ENCODE data around the gene SS18L1.

DNA sequence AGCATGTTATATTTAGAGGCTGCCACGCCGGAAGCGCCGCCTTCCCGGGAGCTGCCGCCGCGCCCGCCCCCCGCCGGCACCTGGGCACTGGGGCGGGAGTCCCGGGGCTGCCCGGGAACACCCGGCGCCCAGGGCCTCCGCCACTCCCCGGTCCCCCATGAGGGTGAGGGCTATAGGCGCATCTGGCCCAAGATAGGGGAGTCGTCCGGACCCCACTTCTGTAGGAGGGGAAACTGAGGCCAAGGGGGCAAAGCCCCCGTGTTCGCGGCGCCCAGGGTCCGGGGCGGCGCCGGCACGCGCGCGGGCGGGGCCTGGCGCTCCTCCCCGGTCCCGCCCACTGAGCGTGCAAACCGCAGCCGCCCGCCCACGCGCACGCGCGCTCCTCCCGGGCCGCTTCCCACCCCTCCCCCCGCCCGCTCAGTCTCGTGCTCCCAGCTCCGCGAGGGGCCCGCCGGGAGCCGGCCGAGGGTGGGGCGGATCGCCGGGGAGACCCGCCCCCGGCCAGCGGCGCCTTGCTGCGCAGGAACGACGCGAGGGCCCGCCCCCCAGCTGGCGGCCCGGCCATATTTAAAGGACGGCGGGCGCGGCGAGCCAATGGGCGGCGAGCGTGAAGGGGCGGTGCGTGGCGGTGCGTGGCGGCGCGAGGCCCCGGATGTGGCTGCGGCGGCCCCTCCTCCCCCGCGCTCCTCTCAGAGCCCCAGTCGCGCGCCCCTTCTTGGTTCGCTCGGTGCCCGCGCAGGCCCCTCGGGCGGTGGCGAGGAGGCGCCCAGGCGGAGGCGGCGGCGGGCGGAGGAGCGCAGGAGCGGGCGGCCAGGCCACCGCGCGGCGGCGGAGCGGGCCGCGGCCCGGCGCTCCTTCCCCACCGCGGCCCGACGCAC lies 21.6 kb upstream of the SS18L1 start, which contains the start of gene LSM14B:
- TF ChIP-seq, protein P1, sequence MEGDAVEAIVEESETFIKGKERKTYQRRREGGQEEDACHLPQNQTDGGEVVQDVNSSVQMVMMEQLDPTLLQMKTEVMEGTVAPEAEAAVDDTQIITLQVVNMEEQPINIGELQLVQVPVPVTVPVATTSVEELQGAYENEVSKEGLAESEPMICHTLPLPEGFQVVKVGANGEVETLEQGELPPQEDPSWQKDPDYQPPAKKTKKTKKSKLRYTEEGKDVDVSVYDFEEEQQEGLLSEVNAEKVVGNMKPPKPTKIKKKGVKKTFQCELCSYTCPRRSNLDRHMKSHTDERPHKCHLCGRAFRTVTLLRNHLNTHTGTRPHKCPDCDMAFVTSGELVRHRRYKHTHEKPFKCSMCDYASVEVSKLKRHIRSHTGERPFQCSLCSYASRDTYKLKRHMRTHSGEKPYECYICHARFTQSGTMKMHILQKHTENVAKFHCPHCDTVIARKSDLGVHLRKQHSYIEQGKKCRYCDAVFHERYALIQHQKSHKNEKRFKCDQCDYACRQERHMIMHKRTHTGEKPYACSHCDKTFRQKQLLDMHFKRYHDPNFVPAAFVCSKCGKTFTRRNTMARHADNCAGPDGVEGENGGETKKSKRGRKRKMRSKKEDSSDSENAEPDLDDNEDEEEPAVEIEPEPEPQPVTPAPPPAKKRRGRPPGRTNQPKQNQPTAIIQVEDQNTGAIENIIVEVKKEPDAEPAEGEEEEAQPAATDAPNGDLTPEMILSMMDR (IDR thresholded peaks at IDR 0.05; ENCODE audit: insufficient read depth, low read length, poor library complexity, severe bottlenecking) = no peak
- no peak for TF ChIP-seq EZH2phosphoT487 (conservative IDR thresholded peaks at IDR 0.05; ENCODE audit: low read length)

Measured in SU-DHL-6 (cell line).